Left kidney (tissue), 8 donors: ENCODE results near the gene LYSMD2. TPM values are rescaled to one million over a fixed set of nuclear protein-coding genes. Genes with fewer than 3 reads are reported as not detected.
A peak's percentile ranks its signal among the peaks of the same experiment; 100 is the strongest.
"Not testable (repeated sequence)": the region's sequence is repeated elsewhere in the genome, so short reads cannot be mapped to it uniquely, and the experiment has no call there.

ENCODE experiments used
- DNase-seq: peaks from one replicate; pipeline ENCODE4 v3.0.0-alpha.2; 2013
- long read RNA-seq, 8 donors: transcript quantifications; one replicate each; lab custom pipeline, GENCODE V29; 2026
- polyA plus RNA-seq: library from polyadenylated mRNA; unstranded; fragments of 120-200 nt; gene quantifications from one replicate; pipeline ENCODE4 v1.2.1, GENCODE V29; 2013; ENCODE audit not compliant: insufficient read length

The LYSMD2 gene
- 3.5 TPM for polyA plus RNA-seq
- long read RNA-seq, donor 1, partial matches to known transcripts: 0 of 4 reads
- long read RNA-seq, donor 1, other reads (novel, unspliced or antisense): 0 of 4 reads
- long read RNA-seq, donor 2, partial matches to known transcripts: 0 of 2 reads
- long read RNA-seq, donor 2, other reads (novel, unspliced or antisense): 0 of 2 reads
- long read RNA-seq, donor 3: 0 reads
- long read RNA-seq, donor 4: 0 reads
- long read RNA-seq, donor 5, partial matches to known transcripts: 0 of 3 reads
- long read RNA-seq, donor 5, other reads (novel, unspliced or antisense): 0 of 3 reads
- long read RNA-seq, donor 6, partial matches to known transcripts: 0 of 1 reads
- long read RNA-seq, donor 6, other reads (novel, unspliced or antisense): 0 of 1 reads
- long read RNA-seq, donor 7, partial matches to known transcripts: 0 of 2 reads
- long read RNA-seq, donor 7, other reads (novel, unspliced or antisense): 0 of 2 reads
- long read RNA-seq, donor 8, partial matches to known transcripts: 0 of 1 reads
- long read RNA-seq, donor 8, other reads (novel, unspliced or antisense): 0 of 1 reads

DNA sequence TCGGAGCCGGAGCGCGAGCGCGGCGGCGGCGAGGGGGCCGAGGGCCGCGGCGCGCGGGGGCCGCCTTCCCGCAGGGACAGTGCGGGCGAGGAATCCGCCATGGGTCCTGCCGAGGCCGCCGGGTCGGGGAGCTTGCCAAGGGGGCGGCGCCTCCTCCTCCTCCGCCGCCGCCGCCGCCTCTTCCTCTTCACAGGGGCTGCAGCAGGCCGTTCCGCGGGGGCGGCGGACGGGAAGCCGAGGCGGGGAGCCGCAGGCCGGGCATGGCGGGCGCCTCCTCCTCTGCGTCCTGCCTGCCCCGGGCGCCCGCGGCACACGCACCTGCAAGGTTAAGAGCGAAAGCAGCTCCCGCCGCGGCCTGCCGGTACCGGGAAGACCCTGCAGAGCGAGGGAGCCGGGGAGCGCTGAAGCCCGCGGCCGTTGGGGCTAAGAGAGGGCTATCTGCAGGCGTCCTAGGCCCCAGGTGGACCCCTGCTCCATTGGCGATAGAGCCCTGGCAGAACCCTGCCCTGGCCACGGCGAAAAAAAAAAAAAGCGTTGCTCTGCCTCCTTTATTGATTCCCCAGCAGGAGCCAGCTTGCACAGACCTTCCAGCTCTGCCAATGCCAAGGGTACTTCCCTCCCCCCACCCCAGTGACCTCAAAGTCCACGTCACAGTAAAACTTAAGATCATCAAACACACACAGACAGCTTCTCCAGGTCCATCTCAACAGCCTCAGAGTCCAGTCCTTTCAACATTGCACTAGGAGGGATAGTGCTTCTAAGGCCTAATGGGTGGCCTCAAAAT lies at the start of gene LYSMD2:
Gene LYSMD2 (minus strand): TSS at position 134 of the 784 bp plus-strand sequence. CDS start 33 bp downstream, at position 101.
- DNase-seq: no peak

DNA sequence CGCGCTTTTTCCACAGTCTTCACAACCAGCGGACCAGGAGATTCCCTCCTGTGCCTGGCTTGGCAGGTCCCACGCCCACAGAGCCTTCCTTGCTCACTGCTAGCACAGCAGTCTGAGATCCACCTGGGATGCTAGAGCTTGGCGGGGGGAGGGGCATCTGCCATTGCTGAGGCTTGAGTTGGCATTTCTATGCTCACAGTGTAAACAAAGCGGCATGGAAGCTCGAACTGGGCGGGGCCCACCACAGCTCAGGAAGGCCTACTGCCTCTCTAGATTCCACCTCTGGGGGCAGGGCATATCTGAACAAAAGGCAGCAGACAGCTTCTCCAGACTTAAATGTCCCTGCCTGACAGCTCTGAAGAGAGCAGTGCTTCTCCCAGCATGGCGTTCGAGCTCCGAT lies 49.7 kb upstream of the LYSMD2 start:
- not testable (repeated sequence) for DNase-seq

- DNase-seq: no peak
These were observed 46.5 kb upstream of the LYSMD2 start for GRCh38 chr15:51783967-51784366.

- DNase-seq: no peak
These were observed 45.0 kb upstream of the LYSMD2 start for GRCh38 chr15:51782357-51782896.

GRCh38 chr15:51781506-51781905 lies 44.1 kb upstream of the LYSMD2 start:
- no peak for DNase-seq

DNA sequence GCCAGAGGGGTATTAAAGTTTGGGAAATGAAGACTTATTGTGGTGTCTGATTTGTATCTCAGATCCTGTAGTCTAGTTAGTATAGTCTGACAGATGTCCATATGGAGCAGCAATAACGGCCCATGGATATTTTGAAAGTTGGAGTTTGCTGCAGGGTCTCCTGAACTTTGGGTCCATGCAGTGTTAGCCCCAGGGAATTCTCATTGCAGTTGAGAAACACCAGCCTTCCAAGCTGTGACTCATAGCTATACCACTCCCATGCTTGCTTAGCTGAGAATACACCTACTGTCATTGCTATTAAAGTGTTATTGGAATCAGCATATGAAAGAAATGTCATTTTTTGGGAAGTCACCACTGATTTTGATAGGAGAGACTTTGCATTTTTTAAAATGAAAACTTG lies 43.2 kb upstream of the LYSMD2 start:
- no peak for DNase-seq

GRCh38 chr15:51776952-51777569 lies 39.6 kb upstream of the LYSMD2 start:
- DNase-seq: peak; percentile 76

- DNase-seq: no peak
These were observed 38.7 kb upstream of the LYSMD2 start for GRCh38 chr15:51775967-51776816.

DNA sequence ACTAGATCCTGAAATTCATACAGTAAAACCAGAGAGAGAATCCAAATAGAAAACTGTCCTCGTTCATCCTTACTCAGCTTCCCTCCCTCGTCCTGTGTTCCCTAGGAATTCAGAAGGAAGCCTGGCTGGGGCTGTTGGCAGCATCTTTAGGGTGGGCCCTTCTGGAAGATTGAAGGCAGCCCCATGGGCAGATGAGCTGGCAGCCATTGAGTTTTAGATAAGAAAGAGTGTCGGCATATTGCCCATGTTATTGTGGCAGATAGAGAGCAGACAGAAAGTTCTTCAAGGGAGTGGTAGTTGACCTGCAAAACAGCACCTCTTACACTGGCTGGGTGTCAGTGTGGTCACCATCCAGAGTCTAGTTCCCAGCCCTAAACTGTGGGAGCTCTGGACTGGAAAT lies 37.5 kb upstream of the LYSMD2 start:
- DNase-seq: no peak

- no peak for DNase-seq
These were observed 34.3 kb upstream of the LYSMD2 start for GRCh38 chr15:51771773-51772172.

- no peak for DNase-seq
These were observed 33.4 kb upstream of the LYSMD2 start for GRCh38 chr15:51770902-51771301.

GRCh38 chr15:51768018-51768417 lies 30.6 kb upstream of the LYSMD2 start:
- DNase-seq: no peak

DNA sequence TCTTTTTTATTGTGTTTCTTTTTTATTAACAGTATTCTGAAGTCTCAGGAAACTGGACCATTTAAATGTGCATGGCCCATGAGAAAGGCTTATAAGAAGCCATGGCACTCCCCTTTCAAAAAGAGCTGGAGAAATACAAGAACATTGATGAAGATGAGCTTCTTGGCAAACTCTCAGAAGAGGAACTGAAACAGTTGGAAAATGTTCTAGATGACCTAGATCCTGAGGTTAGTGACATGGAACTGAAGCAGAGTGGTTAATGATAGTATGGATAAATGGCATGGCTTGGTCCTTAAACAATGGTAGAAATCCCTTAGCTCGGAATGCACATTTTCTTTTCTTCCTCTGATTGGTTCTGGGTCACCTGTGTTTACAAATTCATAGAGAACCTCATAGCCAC lies 28.9 kb upstream of the LYSMD2 start:
- DNase-seq: no peak

GRCh38 chr15:51765751-51766150 lies 28.3 kb upstream of the LYSMD2 start:
- no peak for DNase-seq

GRCh38 chr15:51760805-51761204 lies 23.4 kb upstream of the LYSMD2 start:
- no peak for DNase-seq

DNA sequence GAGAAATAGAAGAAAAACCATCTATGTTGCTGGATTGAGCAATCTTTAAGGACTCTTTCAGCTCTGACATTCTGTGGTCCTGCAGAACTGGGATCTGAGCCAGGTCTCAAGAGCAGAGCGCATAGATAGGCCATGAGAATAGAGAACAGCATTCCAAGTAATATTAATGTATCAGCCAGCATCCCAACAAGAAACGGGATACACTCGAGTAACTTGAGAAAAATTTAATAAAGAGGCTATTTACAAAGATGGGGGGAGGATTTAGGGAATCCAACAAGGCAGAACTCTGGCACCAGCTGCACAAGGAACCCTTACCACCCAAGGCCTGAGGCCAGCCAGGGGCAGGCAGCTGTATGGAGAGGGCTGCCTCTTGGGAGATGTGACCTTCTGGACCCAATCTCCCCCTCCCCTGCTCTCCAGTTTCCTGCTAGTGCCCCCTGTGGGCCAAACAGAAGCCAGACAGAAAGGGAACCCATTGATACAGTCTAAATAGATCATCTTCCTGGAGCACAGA lies 22.2 kb upstream of the LYSMD2 start:
- DNase-seq: no peak

DNA sequence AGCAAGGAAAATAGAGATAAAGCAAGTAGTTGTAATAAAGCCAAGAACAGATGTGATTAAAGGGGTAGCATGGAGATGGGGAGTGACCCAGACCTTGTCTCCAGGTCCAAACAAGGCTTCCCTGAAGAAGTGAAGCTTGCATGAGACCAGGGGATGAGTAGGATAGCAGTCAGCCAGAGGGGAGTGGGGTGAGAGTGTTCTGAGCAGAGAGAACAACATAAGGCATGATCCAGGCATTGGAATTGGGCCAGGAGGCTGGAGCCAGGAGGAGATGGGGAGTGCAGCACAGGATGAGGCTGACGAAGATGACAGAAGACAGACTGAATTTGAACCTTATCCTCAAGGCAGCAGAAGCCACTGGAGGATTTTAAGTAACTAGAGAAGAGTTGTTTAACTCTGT lies 21.2 kb upstream of the LYSMD2 start:
- no peak for DNase-seq

GRCh38 chr15:51757450-51757849 lies 20.0 kb upstream of the LYSMD2 start:
- no peak for DNase-seq

- no peak for DNase-seq
These were observed 19.0 kb upstream of the LYSMD2 start for GRCh38 chr15:51756482-51756881.

DNA sequence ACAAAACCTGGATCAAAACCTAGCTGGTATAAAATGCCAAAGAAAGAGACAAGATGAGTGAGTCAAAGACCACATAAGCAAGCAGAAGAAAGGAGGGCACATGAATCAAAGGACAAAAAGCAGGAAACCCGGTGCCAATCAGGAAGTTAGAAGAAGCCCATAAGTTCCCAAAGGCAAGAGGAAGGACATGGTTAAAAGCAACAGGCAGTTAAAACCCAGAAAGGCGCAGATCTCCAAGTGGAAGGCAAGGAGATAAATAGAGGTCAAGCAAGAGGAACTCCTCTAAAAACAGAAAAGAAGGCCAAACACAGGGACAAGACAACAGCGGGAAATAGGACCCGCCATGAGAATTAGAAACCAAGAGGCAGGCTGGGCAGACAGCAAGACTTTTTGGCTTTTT lies 18.3 kb upstream of the LYSMD2 start:
- DNase-seq: no peak

DNA sequence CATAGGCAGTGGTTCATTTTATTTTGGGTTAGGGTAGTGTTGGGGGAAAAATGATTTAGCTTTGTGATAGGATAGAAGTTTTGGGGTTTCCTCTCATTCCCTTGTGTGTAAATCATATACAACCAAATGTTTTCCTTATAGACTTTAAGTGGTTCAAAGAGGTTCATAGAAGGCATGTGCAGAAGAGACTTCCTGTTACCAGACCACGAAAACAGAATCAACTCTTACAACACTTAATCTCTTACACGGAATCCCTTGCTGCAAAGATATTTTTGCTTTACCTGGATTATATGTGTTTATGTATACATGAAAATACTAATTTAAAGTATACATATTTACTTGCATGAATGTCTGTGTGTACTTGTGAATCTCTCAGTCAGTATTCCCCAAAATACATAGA lies 16.8 kb upstream of the LYSMD2 start:
- DNase-seq: no peak
